ENCODE results near the gene IGSF9. TPM values are rescaled to one million over a fixed set of nuclear protein-coding genes. Genes with fewer than 3 reads are reported as not detected.

Gene IGSF9
- total and polyA plus RNA-seq, 2 of the 13 experiments (the other 11 are each of a cell fraction or from before 2014, with no cell fraction given) = 0.03 TPM; not detected in 1

- no peak for FAIRE-seq
- H3K79me2 ChIP-seq (ENCODE audit: insufficient read depth, low read length) = no peaks in the 10 kb centered on the region
- peaks cover 18% of the 10 kb centered on the region for H3K4me1 ChIP-seq (ENCODE audit: insufficient read depth, low read length)
- no peaks in the 10 kb centered on the region for H3K36me3 ChIP-seq (replicated peaks in 1 of 2; ENCODE audit: control insufficient read depth in 1 of 2, insufficient read depth in 2 of 2, low read length in 2 of 2)
- H4K20me1 ChIP-seq (ENCODE audit: insufficient read depth, low read length) = no peaks in the 10 kb centered on the region
- no peaks in the 10 kb centered on the region for H3K9me3 ChIP-seq (ENCODE audit: low read length)
- ATAC-seq = no peak
- no peak overlapping the region for H2AFZ ChIP-seq (ENCODE audit: low read length)
- no peak for DNase-seq (ENCODE audit: low spot score)
- in situ Hi-C loops (cut with HindIII; ENCODE audit: extremely low pct_ligation_motif_present, low pct_unique_long_range_greater_than_20kb) = no loop called here
- H3K4me3 ChIP-seq (replicated peaks in 1 of 3; ENCODE audit: insufficient read depth in 1 of 3, low read depth in 2 of 3, low read length in 3 of 3) = no peak overlapping the region
- ChIA-PET POLR2A (no interaction called here), CTCF (ENCODE audit: low intra/inter-chr PET ratio, low total read pairs) (no interaction called here)
- H3K4me2 ChIP-seq (ENCODE audit: low read depth, low read length) = no peak overlapping the region
- intact Hi-C loops (cut with micrococcal nuclease; ENCODE audit: unreplicated experiment) = no loop called here
- H3K27ac ChIP-seq (ENCODE audit: extremely low read length, insufficient read depth, low read length) = no peak overlapping the region
- no peak for TF ChIP-seq PBX3 (CRISPR knock-in tag; IDR thresholded peaks at IDR 0.05; ENCODE audit: borderline replicate concordance)
- TF ChIP-seq TMF1 (CRISPR knock-in tag; IDR thresholded peaks at IDR 0.05; ENCODE audit: low read depth) = no peak
- TF ChIP-seq ZNF749 (CRISPR knock-in tag; IDR thresholded peaks at IDR 0.05; ENCODE audit: borderline replicate concordance) = no peak
- no peak overlapping the region for H3K9ac ChIP-seq (ENCODE audit: insufficient read depth, low read depth, low read length)
- WGBS (ENCODE audit: low lambda C conversion rate) = 16% methylated on average over 6 of the region's 15 CpGs
- BruUV-seq (replicated peaks) = no TSS peak
- H3K27me3 ChIP-seq (ENCODE audit: control insufficient read depth in 1 of 2, insufficient read depth in 2 of 2, low read length in 2 of 2) = peaks cover 14 to 79% of the 10 kb centered on the region in 2 experiments; a peak in 4 of 5 replicates
Observed at GRCh38 chr1:159942632-159943277, 2.7 kb downstream of the IGSF9 start.

- Histone ChIP-seq H3K27me3 (ENCODE audit: control insufficient read depth in 1 of 2, insufficient read depth in 2 of 2, low read length in 2 of 2) (peaks cover 14 to 84% of the 10 kb centered on the region in 2 experiments; a peak in 4 of 5 replicates), H3K4me1 (ENCODE audit: insufficient read depth, low read length) (peaks cover 18% of the 10 kb centered on the region), H3K4me3 (replicated peaks in 1 of 3; ENCODE audit: insufficient read depth in 1 of 3, low read depth in 2 of 3, low read length in 3 of 3) (no peak overlapping the region), H3K9me3 (ENCODE audit: low read length) (no peaks in the 10 kb centered on the region), H3K79me2 (ENCODE audit: insufficient read depth, low read length) (no peaks in the 10 kb centered on the region), H2AFZ (ENCODE audit: low read length) (no peak overlapping the region), H3K4me2 (ENCODE audit: low read depth, low read length) (no peak overlapping the region), H3K9ac (ENCODE audit: insufficient read depth, low read depth, low read length) (no peak overlapping the region), H3K27ac (ENCODE audit: extremely low read length, insufficient read depth, low read length) (no peak overlapping the region), H3K36me3 (replicated peaks in 1 of 2; ENCODE audit: control insufficient read depth in 1 of 2, insufficient read depth in 2 of 2, low read length in 2 of 2) (no peaks in the 10 kb centered on the region), H4K20me1 (ENCODE audit: insufficient read depth, low read length) (no peaks in the 10 kb centered on the region)
- DNase-seq (ENCODE audit: low spot score) = no peak
- no TSS peak for BruUV-seq (replicated peaks)
- ChIA-PET CTCF (ENCODE audit: low intra/inter-chr PET ratio, low total read pairs) (no interaction called here), POLR2A (no interaction called here)
- FAIRE-seq = no peak
- intact Hi-C loops (cut with micrococcal nuclease; ENCODE audit: unreplicated experiment) (no loop called here), in situ Hi-C loops (cut with HindIII; ENCODE audit: extremely low pct_ligation_motif_present, low pct_unique_long_range_greater_than_20kb) (no loop called here)
- no peak for ATAC-seq
- 33% methylated on average over 12 of the region's 15 CpGs for WGBS (ENCODE audit: low lambda C conversion rate)
- TF ChIP-seq ZNF18 (CRISPR knock-in tag; IDR thresholded peaks at IDR 0.05; ENCODE audit: insufficient replicate concordance) (no peak), ZFP91 (CRISPR knock-in tag; IDR thresholded peaks at IDR 0.05; ENCODE audit: borderline replicate concordance) (no peak), ZNF713 (CRISPR knock-in tag; IDR thresholded peaks at IDR 0.05) (no peak), DZIP1 (CRISPR knock-in tag; IDR thresholded peaks at IDR 0.05) (no peak)
Observed at GRCh38 chr1:159941591-159942560, 3.5 kb downstream of the IGSF9 start.
